GM23338 (cell line): ENCODE data around the gene MAFF.

Source experiments
- CTCF ChIP-seq, 2 experiments: fragments of 200-600 bp in 1 of 2; sonication (generic) in 1 of 2; conservative IDR thresholded peaks; 2 replicates each; pipeline versions ENCODE4 v1.5.1 to v1.6.1; 2016 to 2017; ENCODE audit warnings: antibody characterized with exemption in 2 of 2, low read depth in 2 of 2, mild to moderate bottlenecking in 2 of 2, moderate library complexity in 1 of 2
- EZH2 ChIP-seq: fragments of 200-600 bp; sonication (generic); IDR thresholded peaks from one replicate; pipeline ENCODE4 v1.8.0; 2017; ENCODE audit warnings: antibody characterized with exemption, mild to moderate bottlenecking, low read depth; ENCODE audit not compliant: unreplicated experiment
- POLR2AphosphoS5 ChIP-seq: IDR thresholded peaks from 2 replicates; pipeline ENCODE4 v1.6.1; 2016; ENCODE audit warnings: antibody characterized with exemption, low read depth
- STAT1 ChIP-seq: IDR thresholded peaks from one replicate; pipeline ENCODE4 v1.6.1; 2016; ENCODE audit warnings: antibody characterized with exemption; ENCODE audit not compliant: unreplicated experiment
- ZNF331 ChIP-seq: fragments of 250-450 bp; sonication (Bioruptor Pico); IDR thresholded peaks from 2 replicates; pipeline ENCODE4 v1.5.0; 2020; ENCODE audit warnings: low read depth, mild to moderate bottlenecking, moderate library complexity

DNA sequence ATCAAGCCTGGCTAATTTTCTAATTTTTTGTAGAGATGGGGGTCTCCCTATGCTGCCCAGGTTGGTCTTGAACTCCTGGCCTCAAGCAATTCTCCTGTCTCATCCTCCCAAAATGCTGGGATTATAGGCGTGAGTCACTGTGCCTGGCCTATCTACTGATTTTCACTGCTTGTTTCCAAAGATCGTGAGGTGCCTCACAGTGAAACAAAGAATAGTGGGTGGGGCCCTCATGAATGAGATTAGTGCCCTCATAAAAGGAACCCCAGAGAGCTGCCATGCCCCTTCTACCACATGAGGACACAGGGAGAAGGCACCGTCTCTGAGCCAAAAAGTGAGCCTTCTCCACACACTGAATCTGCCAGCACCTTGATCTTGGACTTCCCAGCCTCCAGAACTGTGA is 47.5 kb downstream of the MAFF start:
- TF ChIP-seq CTCF (conservative IDR thresholded peaks at IDR 0.05; ENCODE audit: low read depth in 2 of 2) (no peak), STAT1 (no peak), POLR2AphosphoS5 (no peak), ZNF331 (CRISPR knock-in tag) (no peak), EZH2 (no peak)
